ENCODE measurements around the gene B4GALT5. TPM values are rescaled to one million over a fixed set of nuclear protein-coding genes. Genes with fewer than 3 reads are reported as not detected.

The B4GALT5 gene
- polyA plus RNA-seq, 3 donors: 2.4 to 18.3 (median 2.7) TPM

DNA sequence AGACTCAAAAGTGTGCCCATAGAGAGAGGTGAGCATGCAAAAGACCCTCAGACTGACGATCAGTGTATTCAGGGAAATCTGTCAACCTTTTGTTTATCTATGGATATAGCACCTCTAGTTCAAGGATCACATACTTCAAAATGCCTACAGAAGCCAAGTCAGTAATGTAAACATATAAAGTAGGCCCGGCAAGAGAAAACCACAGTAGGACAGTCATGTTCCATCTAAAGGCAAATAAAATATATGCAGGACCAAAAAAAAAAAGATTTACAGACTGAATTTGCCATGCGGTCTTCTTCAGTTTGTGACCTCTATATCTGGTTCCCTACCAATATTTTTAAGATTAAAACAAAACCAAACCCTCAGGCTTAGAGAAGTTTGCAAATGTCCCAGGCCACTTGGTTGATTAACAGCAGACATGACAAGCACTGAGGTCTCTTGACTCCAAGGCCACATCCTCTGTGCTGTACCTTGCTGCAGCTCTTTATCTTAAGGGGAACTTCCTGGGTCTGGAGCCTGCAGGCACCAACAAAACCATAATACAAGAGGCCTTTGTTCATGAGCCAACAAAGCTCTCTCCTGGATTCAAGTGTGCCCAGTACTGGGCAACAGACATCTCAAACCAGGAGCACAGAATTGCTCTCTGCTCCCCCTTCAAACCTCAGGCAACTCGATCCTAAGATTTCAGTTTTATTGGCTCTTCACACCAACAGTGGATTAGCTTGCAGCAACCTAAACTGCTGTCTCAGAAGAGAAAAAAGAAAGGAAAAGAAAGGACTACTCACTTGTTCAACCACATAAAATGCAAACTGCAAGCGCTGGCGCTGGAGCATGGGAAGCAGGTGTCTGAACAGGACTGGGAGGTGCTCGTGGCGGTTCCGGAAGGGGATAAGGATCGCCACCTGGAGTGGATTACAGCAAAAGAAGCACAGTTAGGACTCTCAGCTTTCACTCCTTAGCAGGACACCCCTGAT, 71.7 kb downstream of the B4GALT5 start:
- Histone ChIP-seq H3K4me2 (replicated peaks; ENCODE audit: extremely low read depth, low read length, poor library complexity, severe bottlenecking) (no peak overlapping the region), H3K4me1 (ENCODE audit: control insufficient read depth in 1 of 2, insufficient read depth in 2 of 2, low read length in 2 of 2) (no peaks in the 10 kb centered on the region), H2AFZ (ENCODE audit: insufficient read depth, low read depth, low read length, poor library complexity, severe bottlenecking) (no peak overlapping the region), H3K9ac (ENCODE audit: insufficient read depth, low read length, poor library complexity, severe bottlenecking) (no peak overlapping the region), H3K27ac (ENCODE audit: low read depth in 1 of 2, low read length in 2 of 2) (peak overlapping the region in 1 of 2 donors; percentile 18), H3K27me3 (ENCODE audit: control insufficient read depth in 2 of 2, insufficient read depth in 2 of 2, low read length in 2 of 2) (no peaks in the 10 kb centered on the region), H3K79me2 (ENCODE audit: insufficient read depth, low read length) (no peaks in the 10 kb centered on the region), H3K4me3 (replicated peaks in 1 of 3; ENCODE audit: low read depth in 2 of 3, low read length in 3 of 3) (no peak overlapping the region), H3K36me3 (replicated peaks in 1 of 2; ENCODE audit: control insufficient read depth in 1 of 2, insufficient read depth in 2 of 2, low read length in 2 of 2) (peaks cover 96 to 98% of the 10 kb centered on the region in 2 donors), H3K9me3 (replicated peaks in 1 of 2; ENCODE audit: control insufficient read depth in 1 of 2, insufficient read depth in 1 of 2, low read length in 2 of 2) (no peaks in the 10 kb centered on the region), H4K20me1 (ENCODE audit: insufficient read depth, low read length) (peaks cover 15% of the 10 kb centered on the region)
- H3K4me3 Mint-ChIP-seq: no peak overlapping the region
- TF ChIP-seq, protein P1, sequence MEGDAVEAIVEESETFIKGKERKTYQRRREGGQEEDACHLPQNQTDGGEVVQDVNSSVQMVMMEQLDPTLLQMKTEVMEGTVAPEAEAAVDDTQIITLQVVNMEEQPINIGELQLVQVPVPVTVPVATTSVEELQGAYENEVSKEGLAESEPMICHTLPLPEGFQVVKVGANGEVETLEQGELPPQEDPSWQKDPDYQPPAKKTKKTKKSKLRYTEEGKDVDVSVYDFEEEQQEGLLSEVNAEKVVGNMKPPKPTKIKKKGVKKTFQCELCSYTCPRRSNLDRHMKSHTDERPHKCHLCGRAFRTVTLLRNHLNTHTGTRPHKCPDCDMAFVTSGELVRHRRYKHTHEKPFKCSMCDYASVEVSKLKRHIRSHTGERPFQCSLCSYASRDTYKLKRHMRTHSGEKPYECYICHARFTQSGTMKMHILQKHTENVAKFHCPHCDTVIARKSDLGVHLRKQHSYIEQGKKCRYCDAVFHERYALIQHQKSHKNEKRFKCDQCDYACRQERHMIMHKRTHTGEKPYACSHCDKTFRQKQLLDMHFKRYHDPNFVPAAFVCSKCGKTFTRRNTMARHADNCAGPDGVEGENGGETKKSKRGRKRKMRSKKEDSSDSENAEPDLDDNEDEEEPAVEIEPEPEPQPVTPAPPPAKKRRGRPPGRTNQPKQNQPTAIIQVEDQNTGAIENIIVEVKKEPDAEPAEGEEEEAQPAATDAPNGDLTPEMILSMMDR (IDR thresholded peaks at IDR 0.05): no peak
- no peak for DNase-seq
- no peaks in the 10 kb centered on the region for H3K27me3 Mint-ChIP-seq (ENCODE audit: low read depth in 3 of 3)
- intact Hi-C loops (cut with micrococcal nuclease): no loop called here
- H3K36me3 Mint-ChIP-seq: peaks cover 82 to 91% of the 10 kb centered on the region in 2 donors
- peak overlapping the region in 4 of 7 donors; percentile 14 to 51 (median 39) for H3K27ac Mint-ChIP-seq
- H3K9me3 Mint-ChIP-seq: no peaks in the 10 kb centered on the region
- no peaks in the 10 kb centered on the region for H3K4me1 Mint-ChIP-seq
- 99% methylated on average over 7 of the region's 10 CpGs for WGBS (ENCODE audit: insufficient coverage)

DNA sequence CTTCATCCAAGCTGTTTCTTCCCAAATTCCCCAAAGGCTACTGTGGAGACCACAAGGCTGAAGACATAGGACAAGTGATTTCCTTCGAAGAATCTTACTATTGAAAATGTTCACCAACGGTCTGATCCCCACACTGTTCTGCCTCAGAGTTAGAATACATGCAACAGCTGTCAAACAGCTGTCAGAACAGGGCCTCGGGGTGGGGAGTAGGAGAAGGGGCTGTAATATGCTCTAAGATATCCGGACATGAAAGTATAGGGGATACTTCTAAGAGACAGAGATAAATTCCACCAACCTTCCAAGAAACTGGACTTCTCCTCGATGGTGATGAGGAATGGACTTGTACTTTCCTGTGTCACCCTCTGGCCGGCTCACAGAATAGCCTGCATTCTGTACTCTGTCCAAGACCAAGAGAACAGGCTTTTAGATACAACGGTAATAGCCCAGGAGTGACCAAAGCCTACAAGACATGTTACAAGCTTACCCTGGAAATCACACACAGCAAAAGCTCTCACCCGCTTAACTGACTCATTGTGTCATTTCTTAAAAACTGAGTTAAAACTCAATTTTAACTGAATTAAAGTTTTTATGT, 76.5 kb downstream of the B4GALT5 start:
- TF ChIP-seq, protein P1 (IDR thresholded peaks at IDR 0.05): no peak
- no peak overlapping the region for H3K27ac ChIP-seq (ENCODE audit: low read depth in 1 of 2, low read length in 2 of 2)
- Mint-ChIP-seq H3K9me3 (no peaks in the 10 kb centered on the region), H3K36me3 (peaks cover 88 to 93% of the 10 kb centered on the region in 2 donors), H3K27ac (peak overlapping the region in 2 of 7 donors; percentile 12 to 52), H3K27me3 (ENCODE audit: low read depth in 3 of 3) (no peaks in the 10 kb centered on the region), H3K4me3 (no peak overlapping the region), H3K4me1 (no peaks in the 10 kb centered on the region)
- intact Hi-C loops (cut with micrococcal nuclease): no loop called here
- no peak overlapping the region for H3K4me3 ChIP-seq (replicated peaks in 1 of 3; ENCODE audit: low read depth in 2 of 3, low read length in 3 of 3)
- H3K36me3 ChIP-seq (replicated peaks in 1 of 2; ENCODE audit: control insufficient read depth in 1 of 2, insufficient read depth in 2 of 2, low read length in 2 of 2): peaks cover 91 to 98% of the 10 kb centered on the region in 2 donors
- H3K9me3 ChIP-seq (replicated peaks in 1 of 2; ENCODE audit: control insufficient read depth in 1 of 2, insufficient read depth in 1 of 2, low read length in 2 of 2): no peaks in the 10 kb centered on the region
- H4K20me1 ChIP-seq (ENCODE audit: insufficient read depth, low read length): peaks cover 10% of the 10 kb centered on the region
- no peaks in the 10 kb centered on the region for H3K4me1 ChIP-seq (ENCODE audit: control insufficient read depth in 1 of 2, insufficient read depth in 2 of 2, low read length in 2 of 2)
- no peak overlapping the region for H3K9ac ChIP-seq (ENCODE audit: insufficient read depth, low read length, poor library complexity, severe bottlenecking)
- DNase-seq: no peak
- H2AFZ ChIP-seq (ENCODE audit: insufficient read depth, low read depth, low read length, poor library complexity, severe bottlenecking): no peak overlapping the region
- peaks cover 5% of the 10 kb centered on the region for H3K79me2 ChIP-seq (ENCODE audit: insufficient read depth, low read length)
- 95% methylated on average over 3 of the region's 8 CpGs for WGBS (ENCODE audit: insufficient coverage)
- no peak overlapping the region for H3K4me2 ChIP-seq (replicated peaks; ENCODE audit: extremely low read depth, low read length, poor library complexity, severe bottlenecking)
- no peaks in the 10 kb centered on the region for H3K27me3 ChIP-seq (ENCODE audit: control insufficient read depth in 2 of 2, insufficient read depth in 2 of 2, low read length in 2 of 2)

Measured in CD14-positive monocyte (primary cell).